Smooth muscle cell of the brain vasculature (primary cell): ENCODE results near the gene SP140L.
"Not testable (repeated sequence)": the region's sequence is repeated elsewhere in the genome, so short reads cannot be mapped to it uniquely, and the experiment has no call there.

Source experiments
- DNase-seq: peaks from one replicate; pipeline ENCODE4 v3.0.0-alpha.2; 2012; ENCODE audit warnings: low read depth, low spot score

SP140L gene

GRCh38 chr2:230326453-230327417 lies at the start of gene SP140L:
TSS of gene SP140L (plus strand) at chr2:230327193. CDS start at chr2:230327270, 77 bp downstream.
- peak; percentile 58 for DNase-seq

- no peak for DNase-seq
These were observed 44.1 kb upstream of the SP140L start for GRCh38 chr2:230282936-230283335.

GRCh38 chr2:230286048-230286447 lies 40.9 kb upstream of the SP140L start:
- no peak for DNase-seq

GRCh38 chr2:230289311-230289710 lies 37.7 kb upstream of the SP140L start:
- not testable (repeated sequence) for DNase-seq

- DNase-seq, result no peak
These were observed 31.8 kb upstream of the SP140L start for GRCh38 chr2:230295192-230295591.

GRCh38 chr2:230296917-230297316 lies 30.1 kb upstream of the SP140L start:
- DNase-seq, result no peak

- DNase-seq, result no peak
These were observed 27.4 kb upstream of the SP140L start for GRCh38 chr2:230299618-230300017.

- DNase-seq, result no peak
These were observed 21.3 kb upstream of the SP140L start for GRCh38 chr2:230305416-230306275.

- DNase-seq, result no peak
These were observed 20.5 kb upstream of the SP140L start for GRCh38 chr2:230306474-230306873.

GRCh38 chr2:230307485-230307884 lies 19.5 kb upstream of the SP140L start:
- DNase-seq, result no peak

GRCh38 chr2:230308402-230309000 lies 18.5 kb upstream of the SP140L start:
- DNase-seq, result no peak

GRCh38 chr2:230310792-230311191 lies 16.2 kb upstream of the SP140L start:
- DNase-seq, result not testable (repeated sequence)

- DNase-seq, result not testable (repeated sequence)
These were observed 15.4 kb upstream of the SP140L start for GRCh38 chr2:230311634-230312033.

- no peak for DNase-seq
These were observed 14.4 kb upstream of the SP140L start for GRCh38 chr2:230312638-230313037.

GRCh38 chr2:230317366-230317765 lies 9.6 kb upstream of the SP140L start:
- DNase-seq, result no peak

- no peak for DNase-seq
These were observed 8.5 kb upstream of the SP140L start for GRCh38 chr2:230318190-230319121.

- no peak for DNase-seq
These were observed 7.7 kb upstream of the SP140L start for GRCh38 chr2:230319211-230319862.

- no peak for DNase-seq
These were observed 6.0 kb upstream of the SP140L start for GRCh38 chr2:230321031-230321430.

GRCh38 chr2:230322561-230323384 lies 4.2 kb upstream of the SP140L start:
- DNase-seq, result no peak
